Measurements from ENCODE around the gene MEPCE. TPM values are rescaled to one million over a fixed set of nuclear protein-coding genes. Genes with fewer than 3 reads are reported as not detected.

MEPCE gene
- total and polyA plus RNA-seq, 8 donors = 11.1 to 20.7 (median 16.2) TPM

GRCh38 chr7:100430493-100431285, 1.1 kb downstream of the MEPCE start:
- Histone ChIP-seq H3K27ac (peak overlapping the region; percentile 97 to 100 (median 98)), H3K27me3 (no peaks in the 10 kb centered on the region)
- no peak for FAIRE-seq

GRCh38 chr7:100431286-100431735, 1.7 kb downstream of the MEPCE start:
- Histone ChIP-seq H3K27ac (no peak overlapping the region), H3K36me3 (peaks cover 0 to 12% (median 0%) of the 10 kb centered on the region in 3 donors), H3K27me3 (no peaks in the 10 kb centered on the region), H3K9me3 (no peaks in the 10 kb centered on the region), H3K4me1 (peaks cover 0 to 24% (median 10%) of the 10 kb centered on the region in 3 donors), H3K4me3 (no peak overlapping the region)
- peak in 4 of 6 donors; percentile 24 to 74 (median 48) for DNase-seq
- 87 to 93% methylated on average over 23 of the region's 23 CpGs for WGBS, 2 donors
- TF ChIP-seq, protein P1, sequence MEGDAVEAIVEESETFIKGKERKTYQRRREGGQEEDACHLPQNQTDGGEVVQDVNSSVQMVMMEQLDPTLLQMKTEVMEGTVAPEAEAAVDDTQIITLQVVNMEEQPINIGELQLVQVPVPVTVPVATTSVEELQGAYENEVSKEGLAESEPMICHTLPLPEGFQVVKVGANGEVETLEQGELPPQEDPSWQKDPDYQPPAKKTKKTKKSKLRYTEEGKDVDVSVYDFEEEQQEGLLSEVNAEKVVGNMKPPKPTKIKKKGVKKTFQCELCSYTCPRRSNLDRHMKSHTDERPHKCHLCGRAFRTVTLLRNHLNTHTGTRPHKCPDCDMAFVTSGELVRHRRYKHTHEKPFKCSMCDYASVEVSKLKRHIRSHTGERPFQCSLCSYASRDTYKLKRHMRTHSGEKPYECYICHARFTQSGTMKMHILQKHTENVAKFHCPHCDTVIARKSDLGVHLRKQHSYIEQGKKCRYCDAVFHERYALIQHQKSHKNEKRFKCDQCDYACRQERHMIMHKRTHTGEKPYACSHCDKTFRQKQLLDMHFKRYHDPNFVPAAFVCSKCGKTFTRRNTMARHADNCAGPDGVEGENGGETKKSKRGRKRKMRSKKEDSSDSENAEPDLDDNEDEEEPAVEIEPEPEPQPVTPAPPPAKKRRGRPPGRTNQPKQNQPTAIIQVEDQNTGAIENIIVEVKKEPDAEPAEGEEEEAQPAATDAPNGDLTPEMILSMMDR (IDR thresholded peaks at IDR 0.05) = no peak
- intact Hi-C loops (cut with DNase I) = no loop called here
- FAIRE-seq = no peak
- no peak for ATAC-seq

More at GRCh38 chr7:100430493-100431285, 1.1 kb downstream of the MEPCE start:
- TF ChIP-seq, protein P1 (IDR thresholded peaks at IDR 0.05) = no peak
- no peak for ATAC-seq
- H3K4me3 ChIP-seq = peak overlapping the region; percentile 55 to 98 (median 71)
- intact Hi-C loops (cut with DNase I) = no loop called here
- H3K36me3 ChIP-seq = peaks cover 0 to 12% (median 0%) of the 10 kb centered on the region in 3 donors
- H3K9me3 ChIP-seq = no peaks in the 10 kb centered on the region
- WGBS, 2 donors = 36 to 37% methylated on average over 26 to 31 of the region's 31 CpGs
- H3K4me1 ChIP-seq = peaks cover 0 to 24% (median 10%) of the 10 kb centered on the region in 3 donors
- DNase-seq = peak in 5 of 6 donors; percentile 39 to 83 (median 47)

GRCh38 chr7:100432053-100432452, 2.4 kb downstream of the MEPCE start:
- Histone ChIP-seq H3K27me3 (no peaks in the 10 kb centered on the region), H3K36me3 (peaks cover 0 to 12% (median 0%) of the 10 kb centered on the region in 3 donors), H3K4me1 (peaks cover 0 to 24% (median 10%) of the 10 kb centered on the region in 3 donors), H3K4me3 (no peak overlapping the region), H3K27ac (no peak overlapping the region), H3K9me3 (no peaks in the 10 kb centered on the region)
- 55% methylated on average over 4 of the region's 4 CpGs for WGBS, 2 donors
- intact Hi-C loops (cut with DNase I) = no loop called here
- FAIRE-seq = no peak
- DNase-seq = no peak
- TF ChIP-seq, protein P1 (IDR thresholded peaks at IDR 0.05) = no peak
- no peak for ATAC-seq

- intact Hi-C loops (cut with DNase I) = no loop called here
- ATAC-seq (no peak), FAIRE-seq (no peak), DNase-seq (no peak)
- Histone ChIP-seq H3K9me3 (no peaks in the 10 kb centered on the region), H3K36me3 (peaks cover 0 to 12% (median 0%) of the 10 kb centered on the region in 3 donors), H3K4me3 (no peak overlapping the region), H3K27me3 (no peaks in the 10 kb centered on the region), H3K4me1 (peaks cover 0 to 22% (median 10%) of the 10 kb centered on the region in 3 donors), H3K27ac (no peak overlapping the region)
- WGBS, 2 donors = 89 to 90% methylated on average over 21 of the region's 21 CpGs
- TF ChIP-seq, protein P1 (IDR thresholded peaks at IDR 0.05) = no peak
Observed at GRCh38 chr7:100432621-100433275, 3.1 kb downstream of the MEPCE start.

Measured in pancreas (tissue), 10 donors.